Measurements from ENCODE around the gene HMGN5.

DNA sequence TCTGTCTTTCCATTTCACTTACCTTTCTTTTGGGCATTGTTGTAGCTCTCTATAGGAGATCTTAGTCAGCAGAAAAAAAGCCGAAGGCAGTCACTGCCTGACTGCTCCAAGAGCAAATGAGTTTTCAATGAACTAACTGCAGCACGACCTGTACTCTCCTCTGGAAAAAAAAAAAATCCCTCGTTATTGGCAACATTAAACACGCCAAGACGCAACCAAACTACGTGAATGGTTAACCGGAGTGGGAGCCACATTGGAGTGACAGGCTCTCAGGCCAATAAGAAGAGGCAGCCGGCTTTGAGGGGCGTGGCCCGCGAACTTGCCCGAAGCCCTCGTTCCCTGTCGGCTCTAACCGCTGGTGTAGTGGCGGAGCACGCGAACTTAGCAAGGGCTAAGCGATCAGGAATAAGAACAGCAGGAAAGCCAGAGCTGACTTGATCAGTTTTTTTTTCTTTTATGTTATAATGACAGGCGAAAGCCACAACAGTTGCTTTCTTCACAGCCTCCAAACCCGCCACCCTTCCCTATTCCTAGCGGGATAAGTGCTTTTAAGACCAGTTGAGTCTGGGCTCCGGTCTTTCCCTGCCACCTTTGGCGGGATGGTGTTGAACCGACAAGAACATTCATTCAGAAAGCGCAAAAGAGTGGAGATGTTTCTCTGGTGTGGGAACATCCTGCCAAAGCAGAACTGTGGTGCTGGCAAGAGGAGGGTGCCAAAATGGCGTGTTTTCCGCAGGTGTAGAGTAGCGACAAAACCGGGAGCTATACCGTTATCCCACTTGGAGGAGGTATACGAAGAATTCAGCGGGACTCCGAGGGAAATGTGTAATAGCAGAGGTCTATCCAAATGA, 80.0 kb downstream of the HMGN5 start:
- TF ChIP-seq, protein P1, sequence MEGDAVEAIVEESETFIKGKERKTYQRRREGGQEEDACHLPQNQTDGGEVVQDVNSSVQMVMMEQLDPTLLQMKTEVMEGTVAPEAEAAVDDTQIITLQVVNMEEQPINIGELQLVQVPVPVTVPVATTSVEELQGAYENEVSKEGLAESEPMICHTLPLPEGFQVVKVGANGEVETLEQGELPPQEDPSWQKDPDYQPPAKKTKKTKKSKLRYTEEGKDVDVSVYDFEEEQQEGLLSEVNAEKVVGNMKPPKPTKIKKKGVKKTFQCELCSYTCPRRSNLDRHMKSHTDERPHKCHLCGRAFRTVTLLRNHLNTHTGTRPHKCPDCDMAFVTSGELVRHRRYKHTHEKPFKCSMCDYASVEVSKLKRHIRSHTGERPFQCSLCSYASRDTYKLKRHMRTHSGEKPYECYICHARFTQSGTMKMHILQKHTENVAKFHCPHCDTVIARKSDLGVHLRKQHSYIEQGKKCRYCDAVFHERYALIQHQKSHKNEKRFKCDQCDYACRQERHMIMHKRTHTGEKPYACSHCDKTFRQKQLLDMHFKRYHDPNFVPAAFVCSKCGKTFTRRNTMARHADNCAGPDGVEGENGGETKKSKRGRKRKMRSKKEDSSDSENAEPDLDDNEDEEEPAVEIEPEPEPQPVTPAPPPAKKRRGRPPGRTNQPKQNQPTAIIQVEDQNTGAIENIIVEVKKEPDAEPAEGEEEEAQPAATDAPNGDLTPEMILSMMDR (IDR thresholded peaks at IDR 0.05), result no peak
- peak in 1 of 4 donors; percentile 34 for TF ChIP-seq POLR2A (IDR thresholded peaks at IDR 0.05)

All from esophagus squamous epithelium (tissue), 4 donors.